HG02981 (cell line): ENCODE results near the gene CXCL10.
A peak's percentile ranks its signal among the peaks of the same experiment; 100 is the strongest.
"Not testable (repeated sequence)": the region's sequence is repeated elsewhere in the genome, so short reads cannot be mapped to it uniquely, and the experiment has no call there.

Experiments used
- ATAC-seq: cut with Tn5 transposase; IDR thresholded peaks from one replicate; pipeline ENCODE4 v1.9.1; 2021; ENCODE audit warnings: mild to moderate bottlenecking, moderate library complexity; ENCODE audit not compliant: unreplicated experiment

The CXCL10 gene

GRCh38 chr4:76023389-76023788, at the start of gene CXCL10:
Gene CXCL10, minus strand, starts transcription at chr4:76023497. Its CDS starts 66 bp downstream, at chr4:76023431.
- no peak for ATAC-seq

GRCh38 chr4:76072760-76073159, 49.5 kb upstream of the CXCL10 start:
- ATAC-seq: no peak

GRCh38 chr4:76067652-76068286, 44.5 kb upstream of the CXCL10 start:
- peak; percentile 81 for ATAC-seq

GRCh38 chr4:76066546-76066945, 43.2 kb upstream of the CXCL10 start:
- no peak for ATAC-seq

GRCh38 chr4:76061982-76062381, 38.7 kb upstream of the CXCL10 start:
- ATAC-seq: peak; percentile 65

GRCh38 chr4:76061421-76061820, 38.1 kb upstream of the CXCL10 start:
- no peak for ATAC-seq

- ATAC-seq: no peak
Observed at GRCh38 chr4:76060506-76060905, 37.2 kb upstream of the CXCL10 start.

GRCh38 chr4:76059750-76060149, 36.5 kb upstream of the CXCL10 start:
- no peak for ATAC-seq

GRCh38 chr4:76058888-76059426, 35.7 kb upstream of the CXCL10 start:
- ATAC-seq: no peak

- no peak for ATAC-seq
Observed at GRCh38 chr4:76058302-76058701, 35.0 kb upstream of the CXCL10 start.

GRCh38 chr4:76055421-76055820, 32.1 kb upstream of the CXCL10 start:
- no peak for ATAC-seq

- ATAC-seq: peak; percentile 98
Observed at GRCh38 chr4:76055016-76055415, 31.7 kb upstream of the CXCL10 start.

- no peak for ATAC-seq
Observed at GRCh38 chr4:76053730-76054129, 30.4 kb upstream of the CXCL10 start.

GRCh38 chr4:76050560-76051050, 27.3 kb upstream of the CXCL10 start:
- ATAC-seq: not testable (repeated sequence)

GRCh38 chr4:76049860-76050416, 26.6 kb upstream of the CXCL10 start:
- not testable (repeated sequence) for ATAC-seq

- not testable (repeated sequence) for ATAC-seq
Observed at GRCh38 chr4:76044686-76045085, 21.4 kb upstream of the CXCL10 start.

- ATAC-seq: not testable (repeated sequence)
Observed at GRCh38 chr4:76043306-76043705, 20.0 kb upstream of the CXCL10 start.

GRCh38 chr4:76042241-76042998, 19.1 kb upstream of the CXCL10 start:
- ATAC-seq: not testable (repeated sequence)

GRCh38 chr4:76036855-76037254, 13.6 kb upstream of the CXCL10 start:
- ATAC-seq: no peak

GRCh38 chr4:76035799-76036380, 12.6 kb upstream of the CXCL10 start, which contains the start of gene CXCL11:
Gene CXCL11, minus strand, starts transcription at chr4:76036070. Its CDS starts 83 bp downstream, at chr4:76035987.
- no peak for ATAC-seq

- ATAC-seq: no peak
Observed at GRCh38 chr4:76035141-76035540, 11.8 kb upstream of the CXCL10 start.
